Gastroesophageal sphincter (tissue), 3 donors: Measurements from ENCODE around the gene CBX6.

Source experiments
- CTCF ChIP-seq, 4 experiments: fragments of 200-600 bp in 2 of 4; fragments of 450-650 bp in 2 of 4; sonication (generic) in 1 of 4; IDR thresholded peaks; one replicate each; pipeline ENCODE4 v1.5.1; 2017 to 2019; ENCODE audit warnings: antibody characterized with exemption in 4 of 4, mild to moderate bottlenecking in 2 of 4, moderate library complexity in 2 of 4
- POLR2A ChIP-seq, 2 donors: fragments of 450-650 bp; IDR thresholded peaks; one replicate each; pipeline ENCODE4 v1.6.1; 2017; ENCODE audit warnings: antibody characterized with exemption in 2 of 2, mild to moderate bottlenecking in 2 of 2, moderate library complexity in 1 of 2
- POLR2AphosphoS5 ChIP-seq: sonication (generic); formaldehyde crosslinking; IDR thresholded peaks from one replicate; pipeline ENCODE4 v1.6.1; 2017; ENCODE audit warnings: antibody characterized with exemption

GRCh38 chr22:38831166-38831945, 40.7 kb downstream of the CBX6 start:
- no peak for TF ChIP-seq CTCF (IDR thresholded peaks at IDR 0.05)
- TF ChIP-seq POLR2A (IDR thresholded peaks at IDR 0.05): no peak
- TF ChIP-seq POLR2AphosphoS5: no peak
